Trophoblast cell (in vitro differentiated cells and primary cell): Measurements from ENCODE around the gene HJV.

Experiments used
- DNase-seq, 2 donors: peaks; one replicate each; pipeline ENCODE4 v3.0.0-alpha.2; 2016
- H2AFZ ChIP-seq: 2 replicates; pipeline ENCODE4 v1.6.1; 2013; ENCODE audit warnings: low read length, moderate library complexity, mild to moderate bottlenecking; ENCODE audit not compliant: insufficient read depth, poor library complexity
- H2AK5ac ChIP-seq: 2 replicates; pipeline ENCODE4 v1.6.1; 2013; ENCODE audit warnings: mild to moderate bottlenecking, low read length
- H2BK120ac ChIP-seq: 2 replicates; pipeline ENCODE4 v1.6.1; 2013; ENCODE audit warnings: low read length, mild to moderate bottlenecking, moderate library complexity; ENCODE audit not compliant: insufficient read depth, poor library complexity
- H2BK12ac ChIP-seq: 2 replicates; pipeline ENCODE4 v1.6.1; 2013; ENCODE audit warnings: mild to moderate bottlenecking, low read length, moderate library complexity
- H2BK5ac ChIP-seq: 2 replicates; pipeline ENCODE4 v1.6.1; 2013; ENCODE audit warnings: low read length, low read depth, moderate library complexity, mild to moderate bottlenecking; ENCODE audit not compliant: poor library complexity
- H3K14ac ChIP-seq: 2 replicates; pipeline ENCODE4 v1.6.1; 2013; ENCODE audit warnings: mild to moderate bottlenecking, low read length
- H3K18ac ChIP-seq: 2 replicates; pipeline ENCODE4 v1.6.1; 2013; ENCODE audit warnings: mild to moderate bottlenecking, low read length
- H3K23ac ChIP-seq: 2 replicates; pipeline ENCODE4 v1.6.1; 2013; ENCODE audit warnings: low read length
- H3K27ac ChIP-seq: 2 replicates; pipeline ENCODE4 v1.5.1; 2013; ENCODE audit warnings: low read depth, mild to moderate bottlenecking, inconsistent platforms, low read length, moderate library complexity
- H3K27me3 ChIP-seq: 2 replicates; pipeline ENCODE4 v1.6.1; 2013; ENCODE audit warnings: inconsistent platforms, mild to moderate bottlenecking, low read length, moderate library complexity; ENCODE audit not compliant: insufficient read depth
- H3K36me3 ChIP-seq, 2 experiments: 1 replicate in 1 of 2; 2 replicates in 1 of 2; pipeline ENCODE4 v1.6.1; 2013; ENCODE audit warnings: low read length in 2 of 2, mild to moderate bottlenecking in 2 of 2, moderate library complexity in 1 of 2; ENCODE audit not compliant: insufficient read depth in 2 of 2, control insufficient read depth in 1 of 2
- H3K4ac ChIP-seq: 2 replicates; pipeline ENCODE4 v1.6.1; 2013; ENCODE audit warnings: low read depth, mild to moderate bottlenecking, low read length, moderate library complexity
- H3K4me1 ChIP-seq, 2 experiments: 1 replicate in 1 of 2; 2 replicates in 1 of 2; pipeline ENCODE4 v1.6.1; 2013; ENCODE audit warnings: low read length in 2 of 2, mild to moderate bottlenecking in 2 of 2, moderate library complexity in 1 of 2; ENCODE audit not compliant: insufficient read depth in 2 of 2, control insufficient read depth in 1 of 2
- H3K4me2 ChIP-seq: 2 replicates; pipeline ENCODE4 v1.6.1; 2013; ENCODE audit warnings: inconsistent platforms, mild to moderate bottlenecking, low read length, moderate library complexity
- H3K4me3 ChIP-seq: 2 replicates; pipeline ENCODE4 v1.5.1; 2013; ENCODE audit warnings: mild to moderate bottlenecking, low read depth, low read length, inconsistent platforms
- H3K79me1 ChIP-seq: one replicate; pipeline ENCODE4 v1.6.1; 2013; ENCODE audit warnings: low read length
- H3K79me2 ChIP-seq: 2 replicates; pipeline ENCODE4 v1.6.1; 2013; ENCODE audit warnings: low read length, mild to moderate bottlenecking; ENCODE audit not compliant: control insufficient read depth, insufficient read depth, poor library complexity
- H3K9ac ChIP-seq: 2 replicates; pipeline ENCODE4 v1.6.1; 2013; ENCODE audit warnings: mild to moderate bottlenecking, low read length
- H3K9me3 ChIP-seq: 2 replicates; pipeline ENCODE4 v1.6.1; 2013; ENCODE audit warnings: low read depth, mild to moderate bottlenecking, control low read depth, inconsistent platforms, low read length; ENCODE audit not compliant: insufficient read depth
- H4K12ac ChIP-seq: 2 replicates; pipeline ENCODE4 v1.6.1; 2013; ENCODE audit warnings: low read depth, mild to moderate bottlenecking, low read length, moderate library complexity
- H4K8ac ChIP-seq: 2 replicates; pipeline ENCODE4 v1.6.1; 2013; ENCODE audit warnings: low read depth, mild to moderate bottlenecking, low read length, moderate library complexity
- H4K91ac ChIP-seq: one replicate; pipeline ENCODE4 v1.6.1; 2013; ENCODE audit warnings: low read depth, mild to moderate bottlenecking, low read length, moderate library complexity
- WGBS: extraction: QIAGEN DNeasy Blood & Tissue Kit; methylation state at CpG from one replicate; pipeline ENCODE4 v1.1.7; 2013; ENCODE audit warnings: missing lambda C conversion rate; ENCODE audit not compliant: insufficient read length, insufficient coverage; ENCODE audit errors: extremely low coverage; 5-methylcytosine and 5-hydroxymethylcytosine counted together

Gene HJV

GRCh38 chr1:146046664-146047063 lies 25.1 kb upstream of the HJV start:
- no peak overlapping the region for H2BK12ac ChIP-seq
- no peak overlapping the region for H3K4me3 ChIP-seq
- no peaks in the 10 kb centered on the region for H3K9me3 ChIP-seq
- H2BK120ac ChIP-seq = no peak overlapping the region
- H3K4me1 ChIP-seq = no peaks in the 10 kb centered on the region
- H3K14ac ChIP-seq = no peak overlapping the region
- WGBS = no CpG with 5 or more reads among the region's 1 CpG
- H2AK5ac ChIP-seq = no peak overlapping the region
- H3K79me2 ChIP-seq = no peaks in the 10 kb centered on the region
- H3K79me1 ChIP-seq = peaks cover 3% of the 10 kb centered on the region
- no peak overlapping the region for H3K18ac ChIP-seq
- no peaks in the 10 kb centered on the region for H3K27me3 ChIP-seq
- H3K4me2 ChIP-seq = no peak overlapping the region
- no peak for DNase-seq
- no peak overlapping the region for H3K27ac ChIP-seq
- no peak overlapping the region for H4K91ac ChIP-seq
- no peak overlapping the region for H2AFZ ChIP-seq
- H2BK5ac ChIP-seq = no peak overlapping the region
- no peak overlapping the region for H3K9ac ChIP-seq
- no peak overlapping the region for H4K8ac ChIP-seq
- H3K4ac ChIP-seq = no peak overlapping the region
- no peak overlapping the region for H4K12ac ChIP-seq
- H3K36me3 ChIP-seq = no peaks in the 10 kb centered on the region
- no peak overlapping the region for H3K23ac ChIP-seq

GRCh38 chr1:146039844-146040194 lies 18.3 kb upstream of the HJV start:
- Histone ChIP-seq H3K79me1 (peaks cover 12% of the 10 kb centered on the region), H3K79me2 (peaks cover 6% of the 10 kb centered on the region), H3K9me3 (no peaks in the 10 kb centered on the region), H3K4me3 (no peak overlapping the region), H2AK5ac (no peak overlapping the region), H3K4me2 (no peak overlapping the region), H2BK5ac (no peak overlapping the region), H4K8ac (no peak overlapping the region), H4K12ac (no peak overlapping the region), H3K9ac (no peak overlapping the region), H3K14ac (no peak overlapping the region), H3K4ac (no peak overlapping the region), H3K18ac (no peak overlapping the region), H3K27me3 (no peaks in the 10 kb centered on the region), H2BK12ac (no peak overlapping the region), H2BK120ac (no peak overlapping the region), H3K27ac (no peak overlapping the region), H3K36me3 (no peaks in the 10 kb centered on the region), H3K4me1 (no peaks in the 10 kb centered on the region), H2AFZ (no peak overlapping the region), H3K23ac (no peak overlapping the region), H4K91ac (no peak overlapping the region)
- WGBS = no CpG with 5 or more reads among the region's 9 CpGs
- peak; percentile 15 to 52 for DNase-seq

- Histone ChIP-seq H4K91ac (peak overlapping the region; percentile 39), H3K79me1 (peaks cover 12% of the 10 kb centered on the region), H2AK5ac (no peak overlapping the region), H2BK12ac (no peak overlapping the region), H3K14ac (peak overlapping the region; percentile 53), H3K36me3 (no peaks in the 10 kb centered on the region), H4K8ac (peak overlapping the region; percentile 79), H2BK5ac (peak overlapping the region; percentile 31), H2BK120ac (peak overlapping the region; percentile 64), H4K12ac (peak overlapping the region; percentile 71), H3K18ac (peak overlapping the region; percentile 29), H3K9ac (peak overlapping the region; percentile 81), H3K27ac (peak overlapping the region; percentile 42), H3K27me3 (no peaks in the 10 kb centered on the region), H3K4me2 (peak overlapping the region; percentile 92), H3K4me1 (no peaks in the 10 kb centered on the region), H3K79me2 (peaks cover 6% of the 10 kb centered on the region), H3K4ac (no peak overlapping the region), H2AFZ (peak overlapping the region; percentile 94), H3K9me3 (no peaks in the 10 kb centered on the region), H3K23ac (no peak overlapping the region), H3K4me3 (peak overlapping the region; percentile 80)
- WGBS = no CpG with 5 or more reads among the region's 21 CpGs
- DNase-seq = peak; percentile 80 to 96
Observed at GRCh38 chr1:146036965-146037646, 15.6 kb upstream of the HJV start.

GRCh38 chr1:146036241-146036964 lies 14.9 kb upstream of the HJV start:
- H2BK5ac ChIP-seq = no peak overlapping the region
- no peak overlapping the region for H3K23ac ChIP-seq
- H3K4ac ChIP-seq = no peak overlapping the region
- no peak overlapping the region for H2BK120ac ChIP-seq
- H3K79me1 ChIP-seq = peaks cover 12% of the 10 kb centered on the region
- no peaks in the 10 kb centered on the region for H3K9me3 ChIP-seq
- peak in 1 of 2 donors; percentile 73 for DNase-seq
- no peaks in the 10 kb centered on the region for H3K27me3 ChIP-seq
- H3K27ac ChIP-seq = no peak overlapping the region
- peak overlapping the region; percentile 51 for H3K4me2 ChIP-seq
- H3K4me1 ChIP-seq = no peaks in the 10 kb centered on the region
- no peak overlapping the region for H4K91ac ChIP-seq
- no peak overlapping the region for H4K8ac ChIP-seq
- H3K9ac ChIP-seq = no peak overlapping the region
- H2AFZ ChIP-seq = no peak overlapping the region
- peak overlapping the region; percentile 65 for H3K4me3 ChIP-seq
- no peaks in the 10 kb centered on the region for H3K36me3 ChIP-seq
- no peak overlapping the region for H2BK12ac ChIP-seq
- H3K79me2 ChIP-seq = peaks cover 6% of the 10 kb centered on the region
- no peak overlapping the region for H2AK5ac ChIP-seq
- no CpG with 5 or more reads among the region's 10 CpGs for WGBS
- H3K14ac ChIP-seq = no peak overlapping the region
- no peak overlapping the region for H3K18ac ChIP-seq
- H4K12ac ChIP-seq = no peak overlapping the region
